Right lobe of liver (tissue), 6 donors: ENCODE data around the gene CDKN1C. TPM values are rescaled to one million over a fixed set of nuclear protein-coding genes. Genes with fewer than 3 reads are reported as not detected.

Experiments used
- ATAC-seq, 4 donors: fragments of 200-7000 bp; cut with Tn5 transposase; one replicate each; pipeline ENCODE4 v1.9.1; 2020; ENCODE audit warnings: mild to moderate bottlenecking in 4 of 4, moderate library complexity in 4 of 4
- DNase-seq, 3 donors: peaks; one replicate each; pipeline ENCODE4 v3.0.0-alpha.2; 2020
- H3K27ac ChIP-seq, 3 donors: fragments of 200-600 bp; one replicate each; pipeline ENCODE4 v1.8.0; 2022
- H3K27me3 ChIP-seq, 2 donors: fragments of 200-600 bp; one replicate each; pipeline ENCODE4 v1.8.0; 2022
- H3K36me3 ChIP-seq, 4 donors: fragments of 200-600 bp; sonication (generic) in 1 of 4; one replicate each; pipeline versions ENCODE4 v1.5.1 to v1.8.0; 2017 to 2022; ENCODE audit warnings: control low read depth in 1 of 4
- H3K4me1 ChIP-seq, 4 donors: fragments of 200-600 bp; sonication (generic) in 1 of 4; one replicate each; pipeline versions ENCODE4 v1.5.1 to v1.8.0; 2017 to 2022; ENCODE audit warnings: control low read depth in 1 of 4
- H3K4me3 ChIP-seq, 3 donors: fragments of 200-600 bp; one replicate each; pipeline ENCODE4 v1.8.0; 2022
- H3K9me3 ChIP-seq, 4 donors: fragments of 200-600 bp; sonication (generic) in 1 of 4; one replicate each; pipeline versions ENCODE4 v1.5.1 to v1.8.0; 2017 to 2022; ENCODE audit warnings: control low read depth in 1 of 4
- POLR2A ChIP-seq: fragments of 450-650 bp; IDR thresholded peaks from one replicate; pipeline ENCODE4 v1.6.1; 2017; ENCODE audit warnings: antibody characterized with exemption, mild to moderate bottlenecking
- WGBS: methylation state at CpG from one replicate; pipeline ENCODE4 v1.1.6; 2018; ENCODE audit warnings: low coverage, low lambda C conversion rate; ENCODE audit not compliant: insufficient coverage; ENCODE audit errors: missing lambda C conversion rate; 5-methylcytosine and 5-hydroxymethylcytosine counted together
- intact Hi-C, 2 donors: fragments of 100-400 bp; cut with DNase I; formaldehyde crosslinking; loops; one replicate each; pipeline versions ENCODE4 v1.11.2 to v1.14.1; 2022
- total RNA-seq, 6 experiments: library from RNA; depleted of rRNA in 2 of 6; stranded (reverse); fragments of >200 nt in 2 of 6; fragmentation: NEBNext Ultra II Directional in 3 of 6; extraction: Animal tissue kit (Norgen Biotek cat#: 25700) in 3 of 6; gene quantifications; one replicate each; pipeline versions ENCODE4 v1.1.0 to v1.2.4, GENCODE V29; 2016 to 2023
- TF ChIP-seq, protein P1 (sequence below), 4 donors: fragments of 200-600 bp in 3 of 4; fragments of 450-650 bp in 1 of 4; IDR thresholded peaks; one replicate each; pipeline versions ENCODE4 v1.5.1 to v1.8.0; 2016 to 2022; ENCODE audit warnings: antibody characterized with exemption in 4 of 4, mild to moderate bottlenecking in 2 of 4
- donor health status: DM: no; HTN: yes; CAD: no.
- donor health status: DM: no; HTN: no; CAD: no.
- donor health status: DM: no; HTN: no; CAD: no.
- donor health status: DM: no; HTN: yes; CAD: no.
- donor health status: DM: no; HTN: yes; CAD: no.

CDKN1C gene
- total RNA-seq, 6 experiments from 2014 or later: 2.2 to 8.0 (median 3.6) TPM

DNA sequence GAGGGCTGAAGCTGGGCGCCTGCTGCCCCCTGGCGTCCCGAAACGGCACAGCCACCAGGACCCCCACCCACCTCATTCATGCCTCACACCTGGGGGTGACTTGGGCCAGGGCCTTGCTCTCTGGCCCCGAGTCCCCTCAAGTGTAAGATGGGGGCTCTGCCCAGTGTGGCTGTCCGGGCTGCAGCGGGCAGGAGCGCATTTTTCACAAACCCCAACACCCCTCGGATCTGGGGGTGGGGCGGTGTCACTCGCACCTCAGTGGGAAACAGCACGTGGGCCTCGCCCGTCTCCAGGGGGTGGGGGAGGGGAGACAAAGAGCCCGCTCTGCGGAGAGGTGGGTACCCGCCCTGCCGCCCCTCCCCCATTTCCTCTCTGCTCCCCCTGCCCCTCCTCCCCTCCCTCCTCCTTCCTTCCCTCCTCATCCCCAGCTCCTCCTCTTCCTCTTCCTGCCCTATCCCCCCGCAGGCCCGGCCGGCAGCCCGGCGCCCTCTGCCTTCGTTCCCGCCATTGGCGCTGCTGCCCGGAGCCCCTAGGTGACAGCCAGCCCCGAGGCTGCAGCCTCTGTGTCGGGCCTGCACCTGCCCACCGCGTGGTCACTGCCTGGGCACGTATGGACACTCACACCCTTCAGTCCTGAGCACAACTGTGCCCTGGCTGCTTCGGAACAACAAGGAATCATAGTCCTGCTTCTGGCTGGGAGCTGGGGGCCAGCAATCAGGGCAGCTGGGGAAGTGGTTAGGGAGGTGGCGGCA is 6.8 kb upstream of the CDKN1C start:
- under 1% methylated on average over 16 of the region's 34 CpGs for WGBS
- intact Hi-C loops: loop anchor here in 1 of 2 donors (5.0 kb wide), 1 partner anchor 460 kb away; no protein-coding TSS in a partner anchor
- Histone ChIP-seq H3K27me3 (no peaks in the 10 kb centered on the region), H3K4me3 (peak overlapping the region; percentile 11 to 35 (median 15)), H3K36me3 (no peaks in the 10 kb centered on the region), H3K4me1 (peaks cover 0 to 21% (median 9%) of the 10 kb centered on the region in 4 donors), H3K9me3 (no peaks in the 10 kb centered on the region), H3K27ac (peak overlapping the region; percentile 43 to 58 (median 45))
- peak; percentile 39 to 57 (median 52) for ATAC-seq
- peak in 2 of 3 donors; percentile 67 to 73 for DNase-seq
- TF ChIP-seq, protein P1, sequence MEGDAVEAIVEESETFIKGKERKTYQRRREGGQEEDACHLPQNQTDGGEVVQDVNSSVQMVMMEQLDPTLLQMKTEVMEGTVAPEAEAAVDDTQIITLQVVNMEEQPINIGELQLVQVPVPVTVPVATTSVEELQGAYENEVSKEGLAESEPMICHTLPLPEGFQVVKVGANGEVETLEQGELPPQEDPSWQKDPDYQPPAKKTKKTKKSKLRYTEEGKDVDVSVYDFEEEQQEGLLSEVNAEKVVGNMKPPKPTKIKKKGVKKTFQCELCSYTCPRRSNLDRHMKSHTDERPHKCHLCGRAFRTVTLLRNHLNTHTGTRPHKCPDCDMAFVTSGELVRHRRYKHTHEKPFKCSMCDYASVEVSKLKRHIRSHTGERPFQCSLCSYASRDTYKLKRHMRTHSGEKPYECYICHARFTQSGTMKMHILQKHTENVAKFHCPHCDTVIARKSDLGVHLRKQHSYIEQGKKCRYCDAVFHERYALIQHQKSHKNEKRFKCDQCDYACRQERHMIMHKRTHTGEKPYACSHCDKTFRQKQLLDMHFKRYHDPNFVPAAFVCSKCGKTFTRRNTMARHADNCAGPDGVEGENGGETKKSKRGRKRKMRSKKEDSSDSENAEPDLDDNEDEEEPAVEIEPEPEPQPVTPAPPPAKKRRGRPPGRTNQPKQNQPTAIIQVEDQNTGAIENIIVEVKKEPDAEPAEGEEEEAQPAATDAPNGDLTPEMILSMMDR (IDR thresholded peaks at IDR 0.05): peak; percentile 76 to 85 (median 81)
- TF ChIP-seq POLR2A: no peak

DNA sequence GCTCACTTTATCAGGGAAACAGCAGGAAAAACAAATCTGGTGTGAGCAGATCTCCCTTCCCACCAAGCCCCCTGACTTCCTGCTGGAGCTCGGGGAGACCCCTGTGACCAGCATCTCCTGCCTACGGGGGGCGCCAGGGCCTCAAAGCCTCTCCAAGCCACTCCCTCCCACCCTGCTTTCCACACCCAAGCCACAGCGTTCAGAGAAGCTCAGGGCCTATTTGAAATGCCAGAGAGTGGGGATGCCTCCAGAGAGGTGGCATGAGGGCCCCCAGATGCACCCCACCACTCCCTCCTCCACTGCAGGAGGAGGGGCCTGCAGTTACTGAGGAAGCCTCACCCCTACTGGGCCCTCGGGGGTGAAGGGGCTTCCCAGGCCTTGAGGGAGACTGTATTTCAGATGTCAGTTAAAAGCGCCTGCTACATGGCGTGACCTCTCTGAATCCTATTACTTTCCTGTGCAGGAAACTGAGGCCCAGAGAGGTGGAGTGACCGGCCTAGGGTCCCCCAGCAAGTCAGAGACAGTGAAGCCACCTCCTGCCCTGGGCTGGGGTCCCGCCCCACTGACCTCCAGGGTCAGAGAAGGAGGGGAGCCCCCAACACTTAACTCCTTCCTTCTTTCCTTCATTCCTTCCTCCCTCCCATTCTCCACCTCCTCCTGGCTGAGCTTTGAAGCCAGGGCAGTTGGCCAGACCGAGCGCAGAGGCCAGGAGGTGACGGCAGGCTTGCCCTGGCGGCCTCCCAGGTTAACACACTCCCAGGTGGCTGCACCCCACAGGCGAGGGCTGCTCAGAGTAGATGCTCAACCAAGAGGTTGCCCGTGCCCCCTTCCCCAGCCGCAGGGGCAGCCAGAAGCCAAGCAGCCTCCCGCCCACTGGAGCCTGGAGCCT is 6.0 kb upstream of the CDKN1C start:
- intact Hi-C loops: loop anchor here in 1 of 2 donors (5.0 kb wide), 1 partner anchor 459 kb away; no protein-coding TSS in a partner anchor

DNA sequence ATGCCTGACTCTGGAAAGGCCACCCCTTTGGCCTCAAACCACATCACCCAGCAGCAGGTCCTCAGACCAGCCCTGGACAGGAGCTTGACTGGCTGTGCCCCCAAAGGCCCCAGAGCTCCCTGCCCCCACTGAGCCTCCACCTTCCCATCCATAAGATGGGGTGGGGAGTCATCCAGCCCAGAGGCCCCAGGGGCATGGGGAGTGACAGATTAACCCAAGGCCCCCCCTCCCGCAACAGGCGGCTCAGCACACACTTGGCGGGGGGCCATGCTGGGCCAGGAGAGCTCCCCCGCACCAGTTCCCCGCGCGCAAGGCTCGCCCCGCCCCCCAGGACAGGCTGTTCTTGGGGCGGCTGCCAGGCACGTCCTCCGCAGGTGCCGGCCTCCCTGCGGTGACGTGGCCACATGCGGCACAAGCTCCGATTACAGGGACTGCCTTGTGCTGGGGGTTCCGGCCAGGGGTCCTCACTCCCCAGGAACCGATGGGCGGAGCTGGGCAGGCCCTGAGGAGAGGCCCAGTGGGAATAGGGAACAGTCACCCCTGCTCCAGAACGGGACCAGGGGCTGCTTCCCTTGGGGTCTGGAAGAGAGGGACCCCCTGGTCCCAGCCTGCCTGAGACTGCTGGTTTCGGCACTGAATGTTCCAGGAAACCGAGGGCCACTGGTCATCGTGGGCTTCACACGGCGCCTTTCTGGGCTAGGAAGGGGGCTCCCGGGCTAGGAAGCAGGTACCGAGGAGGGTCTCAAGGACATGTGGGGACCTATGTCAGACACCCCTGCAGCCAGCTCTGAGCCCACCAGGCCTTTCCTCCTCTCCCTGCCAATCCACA is 5.1 kb upstream of the CDKN1C start:
- DNase-seq (peak; percentile 65 to 82 (median 74)), ATAC-seq (peak in 3 of 4 donors; percentile 7 to 40 (median 9))
- Histone ChIP-seq H3K27ac (peak overlapping the region in 1 of 3 donors; percentile 46), H3K27me3 (no peaks in the 10 kb centered on the region), H3K4me3 (no peak overlapping the region), H3K36me3 (no peaks in the 10 kb centered on the region), H3K4me1 (peaks cover 0 to 21% (median 9%) of the 10 kb centered on the region in 4 donors), H3K9me3 (no peaks in the 10 kb centered on the region)
- 66% methylated on average over 5 of the region's 28 CpGs for WGBS
- intact Hi-C loops: loop anchor here in 1 of 2 donors (5.0 kb wide), 1 partner anchor 458 kb away; no protein-coding TSS in a partner anchor
- TF ChIP-seq, protein P1 (IDR thresholded peaks at IDR 0.05): no peak
- TF ChIP-seq POLR2A: no peak

More for the DNA sequence above, 6.0 kb upstream of the CDKN1C start:
- ATAC-seq (peak; percentile 54 to 72 (median 61)), DNase-seq (peak; percentile 74 to 88 (median 87))
- no peak for TF ChIP-seq POLR2A
- TF ChIP-seq, protein P1 (IDR thresholded peaks at IDR 0.05): no peak
- H3K4me1 ChIP-seq: peaks cover 0 to 21% (median 9%) of the 10 kb centered on the region in 4 donors
- H3K27me3 ChIP-seq: no peaks in the 10 kb centered on the region
- H3K9me3 ChIP-seq: no peaks in the 10 kb centered on the region
- peak overlapping the region; percentile 11 to 35 (median 15) for H3K4me3 ChIP-seq
- WGBS: 27% methylated on average over 9 of the region's 17 CpGs
- peak overlapping the region in 2 of 3 donors; percentile 43 to 58 for H3K27ac ChIP-seq
- H3K36me3 ChIP-seq: no peaks in the 10 kb centered on the region
